Prostate gland (tissue), 2 donors: ENCODE measurements around the gene SHC3.

ENCODE experiments used
- CTCF ChIP-seq, 4 experiments: fragments of 200-600 bp in 2 of 4; fragments of 450-650 bp in 2 of 4; sonication (generic) in 2 of 4; IDR thresholded peaks; 1 replicate in 3 of 4; 2 replicates in 1 of 4; pipeline ENCODE4 v1.5.1; 2016 to 2019; ENCODE audit warnings: antibody characterized with exemption in 4 of 4, mild to moderate bottlenecking in 2 of 4, moderate library complexity in 2 of 4
- POLR2AphosphoS5 ChIP-seq: sonication (generic); formaldehyde crosslinking; IDR thresholded peaks from one replicate; pipeline ENCODE4 v1.6.1; 2017; ENCODE audit warnings: antibody characterized with exemption

GRCh38 chr9:89001917-89002540 lies 176.6 kb downstream of the SHC3 start:
- TF ChIP-seq CTCF (IDR thresholded peaks at IDR 0.05) (no peak), POLR2AphosphoS5 (no peak)
